ENCODE results near the gene CES2. TPM values are rescaled to one million over a fixed set of nuclear protein-coding genes. Genes with fewer than 3 reads are reported as not detected.

Gene CES2
- total RNA-seq, 2 experiments from 2014 or later, result 59.3 to 62.6 TPM

DNA sequence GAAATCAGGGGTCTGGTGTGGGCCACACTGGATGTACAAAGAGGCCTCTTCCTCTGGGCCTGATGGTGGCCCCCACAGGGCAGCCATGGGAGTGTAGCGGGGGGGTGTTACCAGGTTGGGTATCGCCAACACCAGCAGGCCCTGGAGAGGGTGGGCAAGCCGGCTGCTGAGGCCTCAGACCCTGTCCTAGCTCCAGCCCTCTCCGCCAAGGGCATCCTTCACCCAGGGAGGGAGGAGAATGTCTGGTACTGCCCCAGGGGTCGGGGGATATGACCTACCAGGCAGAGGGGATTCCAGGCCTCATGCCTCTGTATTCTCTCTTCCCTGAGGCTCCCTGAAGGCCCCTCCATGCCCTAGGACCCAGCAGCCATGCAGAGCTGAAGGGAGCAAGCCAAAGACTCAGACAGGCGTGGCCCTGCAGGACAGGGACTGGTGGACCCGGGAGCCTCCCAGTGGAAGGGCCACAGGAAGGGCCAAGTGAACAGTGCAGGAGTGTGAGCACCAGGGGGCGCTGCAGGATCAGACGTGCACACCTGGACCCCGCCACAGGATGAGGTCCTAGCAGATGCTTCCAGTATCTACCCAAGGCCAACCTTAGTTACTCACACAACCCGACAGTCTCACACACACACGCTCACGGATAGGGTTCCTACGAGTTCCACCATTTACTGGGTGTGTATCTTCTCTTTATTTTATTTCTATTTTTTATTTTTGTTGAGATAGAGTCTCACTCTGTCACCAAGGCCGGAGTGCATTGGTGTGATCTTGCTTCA lies 42.2 kb downstream of the CES2 start:
- Mint-ChIP-seq H3K27ac (no peak overlapping the region), H3K9me3 (no peaks in the 10 kb centered on the region), H3K27me3 (peaks cover 3% of the 10 kb centered on the region), H3K4me1 (ENCODE audit: low read depth) (peaks cover 5% of the 10 kb centered on the region), H3K36me3 (ENCODE audit: low read depth) (no peaks in the 10 kb centered on the region), H3K4me3 (no peak overlapping the region)
- TF ChIP-seq CTCF (IDR thresholded peaks at IDR 0.05), result peak; percentile 91
- DNase-seq (peak; percentile 79 to 95 (median 87)), ATAC-seq (ENCODE audit: poor library complexity) (peak; percentile 99)
- intact Hi-C loops (cut with DNase I, micrococcal nuclease), result loop anchor here (1.0 to 10.0 kb wide), 7 partner anchors 124 to 490 kb away; partner anchors contain the start of gene ZDHHC1 (in 2 of the 2)
- Histone ChIP-seq H3K4me1 (ENCODE audit: insufficient read depth, low read length) (peaks cover 23% of the 10 kb centered on the region), H3K4me3 (ENCODE audit: low read length) (no peak overlapping the region), H3K27ac (ENCODE audit: low read depth in 1 of 2, low read length in 2 of 2) (no peak overlapping the region), H3K9me3 (ENCODE audit: control insufficient read depth in 1 of 2, insufficient read depth in 1 of 2, low read length in 2 of 2) (no peaks in the 10 kb centered on the region), H3K36me3 (ENCODE audit: insufficient read depth, low read length) (no peaks in the 10 kb centered on the region), H3K27me3 (ENCODE audit: control insufficient read depth in 1 of 2, insufficient read depth in 2 of 2, low read length in 2 of 2) (no peaks in the 10 kb centered on the region)
- ChIA-PET CTCF (interaction anchor here (1.1 to 1.6 kb wide), 2 partner anchors 122 to 185 kb away, joined by 3 read pairs; no protein-coding TSS in a partner anchor), POLR2A (no interaction called here)

- Mint-ChIP-seq H3K27me3 (peaks cover 3% of the 10 kb centered on the region), H3K36me3 (ENCODE audit: low read depth) (no peaks in the 10 kb centered on the region), H3K27ac (no peak overlapping the region), H3K9me3 (no peaks in the 10 kb centered on the region), H3K4me1 (ENCODE audit: low read depth) (peaks cover 10% of the 10 kb centered on the region), H3K4me3 (no peak overlapping the region)
- H3K4me3 ChIP-seq (ENCODE audit: low read length), result no peak overlapping the region
- ATAC-seq (ENCODE audit: poor library complexity), result no peak
- CTCF ChIA-PET, result interaction anchor here (1.5 kb wide), 1 partner anchor 176 kb away, joined by 5 read pairs; no protein-coding TSS in a partner anchor
- no peak for DNase-seq
- TF ChIP-seq CTCF (IDR thresholded peaks at IDR 0.05), result no peak
- H3K36me3 ChIP-seq (ENCODE audit: insufficient read depth, low read length), result no peaks in the 10 kb centered on the region
- peaks cover 31% of the 10 kb centered on the region for H3K4me1 ChIP-seq (ENCODE audit: insufficient read depth, low read length)
- intact Hi-C loops (cut with DNase I, micrococcal nuclease), result loop anchor here (5.0 to 10.0 kb wide), 4 partner anchors 418 to 488 kb away; partner anchors contain the start of gene ZDHHC1 (in 2 of the 2)
- H3K9me3 ChIP-seq (ENCODE audit: control insufficient read depth in 1 of 2, insufficient read depth in 1 of 2, low read length in 2 of 2), result no peaks in the 10 kb centered on the region
- H3K27ac ChIP-seq (ENCODE audit: low read depth in 1 of 2, low read length in 2 of 2), result no peak overlapping the region
- POLR2A ChIA-PET, result no interaction called here
- H3K27me3 ChIP-seq (ENCODE audit: control insufficient read depth in 1 of 2, insufficient read depth in 2 of 2, low read length in 2 of 2), result no peaks in the 10 kb centered on the region
Measured at GRCh38 chr16:66979011-66979717, 43.8 kb downstream of the CES2 start.

DNA sequence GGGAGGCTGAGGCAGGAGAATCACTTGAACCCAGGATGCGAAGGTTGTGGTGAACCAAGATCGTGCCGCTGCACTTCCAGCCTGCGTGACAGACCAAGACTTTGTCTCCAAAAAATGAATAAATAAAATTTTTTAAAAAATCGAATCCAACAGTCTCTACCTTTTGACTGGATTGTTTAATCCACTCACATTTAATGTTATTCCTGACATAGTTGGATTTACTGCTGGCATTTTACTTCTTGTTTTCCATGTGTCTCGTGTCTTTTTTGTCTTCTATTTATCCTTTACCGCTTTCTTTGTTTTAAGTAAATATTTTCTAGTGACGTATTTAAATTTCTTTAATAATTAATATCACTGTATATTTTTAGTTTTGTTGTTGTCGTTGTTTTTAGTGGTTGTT lies 47.7 kb downstream of the CES2 start:
- ChIA-PET POLR2A (no interaction called here), CTCF (interaction anchor here (0.9 kb wide), 1 partner anchor 35 kb away, joined by 3 read pairs; no protein-coding TSS in a partner anchor)
- intact Hi-C loops (cut with DNase I, micrococcal nuclease), result no loop called here
- peaks cover 34% of the 10 kb centered on the region for H3K4me1 ChIP-seq (ENCODE audit: insufficient read depth, low read length)
- no peaks in the 10 kb centered on the region for H3K36me3 ChIP-seq (ENCODE audit: insufficient read depth, low read length)
- no peak for ATAC-seq (ENCODE audit: poor library complexity)
- Mint-ChIP-seq H3K4me3 (no peak overlapping the region), H3K36me3 (ENCODE audit: low read depth) (no peaks in the 10 kb centered on the region), H3K4me1 (ENCODE audit: low read depth) (peaks cover 15% of the 10 kb centered on the region), H3K9me3 (no peaks in the 10 kb centered on the region), H3K27me3 (no peaks in the 10 kb centered on the region), H3K27ac (no peak overlapping the region)
- H3K9me3 ChIP-seq (ENCODE audit: control insufficient read depth in 1 of 2, insufficient read depth in 1 of 2, low read length in 2 of 2), result no peaks in the 10 kb centered on the region
- TF ChIP-seq CTCF (IDR thresholded peaks at IDR 0.05), result no peak
- no peak overlapping the region for H3K4me3 ChIP-seq (ENCODE audit: low read length)
- DNase-seq, result no peak
- no peaks in the 10 kb centered on the region for H3K27me3 ChIP-seq (ENCODE audit: control insufficient read depth in 1 of 2, insufficient read depth in 2 of 2, low read length in 2 of 2)
- no peak overlapping the region for H3K27ac ChIP-seq (ENCODE audit: low read depth in 1 of 2, low read length in 2 of 2)
